ENCODE data around the gene PTPRS.

DNA sequence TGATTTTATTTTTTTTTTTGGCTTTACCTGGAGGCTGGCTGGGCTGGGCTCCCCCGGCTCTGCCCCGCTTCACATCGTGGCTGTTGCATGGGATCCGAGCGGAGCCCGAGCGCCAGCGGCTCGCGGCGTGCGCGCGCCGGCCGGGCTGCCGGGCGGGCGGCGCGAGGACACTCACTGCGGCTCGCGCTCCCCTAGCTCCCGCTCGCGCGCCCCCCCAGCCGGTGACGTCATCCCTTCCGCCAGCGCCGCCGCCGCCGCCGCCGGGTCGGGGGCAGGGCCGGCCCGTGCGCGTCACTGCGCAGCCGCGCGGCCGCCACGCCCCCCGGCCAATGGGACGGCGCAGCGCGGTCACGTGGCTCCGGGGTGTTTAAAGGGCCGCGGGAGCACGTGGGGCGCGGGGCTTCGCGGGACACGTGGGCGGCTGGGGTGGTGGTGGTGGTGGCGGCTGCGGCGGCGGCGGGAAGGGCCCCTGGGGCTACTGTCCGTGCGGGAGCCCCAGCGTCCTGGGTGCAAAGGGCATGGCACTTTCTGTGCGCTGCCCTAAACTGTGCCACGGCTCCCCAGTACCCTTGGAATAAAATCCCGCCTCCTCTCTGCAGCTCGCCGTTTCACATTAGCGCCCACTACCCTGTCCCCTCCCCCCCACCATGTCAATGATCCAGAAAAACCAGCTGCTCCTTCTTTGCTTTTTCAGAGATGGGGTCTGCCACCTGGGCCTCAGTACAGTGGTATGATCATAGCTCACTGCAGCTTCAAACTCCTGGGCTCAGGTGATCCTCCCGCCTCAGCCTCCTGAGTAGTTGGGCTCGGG, at the start of gene PTPRS:
- TF ChIP-seq CTCF (IDR thresholded peaks at IDR 0.05) (no peak), EZH2 (IDR thresholded peaks at IDR 0.05) (no peak)

Data from neural progenitor cell (in vitro differentiated cells).